HepG2 (cell line): ENCODE measurements around the gene ODAPH. TPM values are rescaled to one million over a fixed set of nuclear protein-coding genes. Genes with fewer than 3 reads are reported as not detected.
A peak's percentile ranks its signal among the peaks of the same experiment; 100 is the strongest.

Source experiments
- FOSL2 ChIP-seq: sonication (generic); formaldehyde crosslinking; IDR thresholded peaks from 2 replicates; pipeline ENCODE4 v1.4.0; 2020; ENCODE audit warnings: missing genetic modification reagents
- KLF16 ChIP-seq, 2 experiments: sonication (generic) in 1 of 2; formaldehyde crosslinking in 1 of 2; IDR thresholded peaks; 2 replicates each; pipeline versions ENCODE4 v1.6.1 to v1.8.0; 2016 to 2023; ENCODE audit warnings: missing genetic modification reagents in 2 of 2, missing compliant biosample characterization in 1 of 2
- PITX1 ChIP-seq: sonication (generic); formaldehyde crosslinking; IDR thresholded peaks from 2 replicates; pipeline ENCODE4 v1.5.1; 2020; ENCODE audit warnings: mild to moderate bottlenecking, missing genetic modification reagents
- RFXAP ChIP-seq: sonication (generic); formaldehyde crosslinking; IDR thresholded peaks from 2 replicates; pipeline ENCODE4 v1.4.0; 2020; ENCODE audit warnings: missing genetic modification reagents, borderline replicate concordance
- RORA ChIP-seq: sonication (generic); formaldehyde crosslinking; IDR thresholded peaks from 2 replicates; pipeline ENCODE4 v1.5.0; 2020; ENCODE audit warnings: mild to moderate bottlenecking, missing genetic modification reagents, moderate library complexity
- TARDBP ChIP-seq: sonication (generic); formaldehyde crosslinking; IDR thresholded peaks from 2 replicates; pipeline ENCODE4 v1.8.0; 2022; ENCODE audit warnings: mild to moderate bottlenecking, missing genetic modification reagents
- USF2 ChIP-seq, 2 experiments: sonication (generic) in 1 of 2; formaldehyde crosslinking in 1 of 2; IDR thresholded peaks; 2 replicates each; pipeline versions ENCODE4 v1.5.1 to v1.6.1; 2011 to 2020; ENCODE audit warnings: borderline replicate concordance in 1 of 2, low read depth in 1 of 2, low read length in 1 of 2, mild to moderate bottlenecking in 1 of 2, missing genetic modification reagents in 1 of 2, moderate library complexity in 1 of 2
- ZBTB3 ChIP-seq: sonication (generic); formaldehyde crosslinking; IDR thresholded peaks from 2 replicates; pipeline ENCODE4 v1.4.0; 2020; ENCODE audit warnings: low read depth, mild to moderate bottlenecking, moderate library complexity, missing genetic modification reagents, borderline replicate concordance
- ZBTB8A ChIP-seq: sonication (generic); formaldehyde crosslinking; IDR thresholded peaks from 2 replicates; pipeline ENCODE4 v1.4.0; 2020; ENCODE audit warnings: mild to moderate bottlenecking, low read depth, missing genetic modification reagents, borderline replicate concordance
- ZNF33B ChIP-seq: sonication (generic); formaldehyde crosslinking; IDR thresholded peaks from 2 replicates; pipeline ENCODE4 v1.5.1; 2020; ENCODE audit warnings: mild to moderate bottlenecking, missing genetic modification reagents
- ZSCAN20 ChIP-seq: sonication (generic); formaldehyde crosslinking; IDR thresholded peaks from 2 replicates; pipeline ENCODE4 v1.4.0; 2020; ENCODE audit warnings: missing genetic modification reagents, mild to moderate bottlenecking, borderline replicate concordance
- ZSCAN22 ChIP-seq: sonication (generic); formaldehyde crosslinking; IDR thresholded peaks from 2 replicates; pipeline ENCODE4 v1.4.0; 2020; ENCODE audit warnings: mild to moderate bottlenecking, missing genetic modification reagents
- polyA plus RNA-seq, 8 experiments: library from polyadenylated mRNA; depleted of rRNA in 3 of 8; stranded (reverse) in 7 of 8; unstranded in 1 of 8; fragments of >200 nt; fragmentation: Illumina TruSeq in 4 of 8; extraction: Trizol in 4 of 8; gene quantifications; 2 replicates each; pipeline versions ENCODE4 v1.2.1 to v1.2.3, GENCODE V29; 2011 to 2016; ENCODE audit warnings: low read depth in 4 of 8, missing spikeins in 1 of 8, mixed read lengths in 1 of 8; ENCODE audit not compliant: insufficient read depth in 1 of 8
- total RNA-seq, 5 experiments: library from RNA; depleted of rRNA; stranded (reverse); fragments of >200 nt; fragmentation: Illumina TruSeq; extraction: Trizol; gene quantifications; 2 replicates each; pipeline ENCODE4 v1.2.3, GENCODE V29; 2016; ENCODE audit warnings: low read depth in 1 of 5
- TF ChIP-seq, protein P1 (sequence below): sonication (generic); formaldehyde crosslinking; IDR thresholded peaks from 2 replicates; pipeline ENCODE4 v1.5.0; 2020; ENCODE audit warnings: mild to moderate bottlenecking, missing genetic modification reagents, borderline replicate concordance
- TF ChIP-seq, protein P2 (sequence below): sonication (generic); formaldehyde crosslinking; IDR thresholded peaks from 2 replicates; pipeline ENCODE4 v1.8.1; 2023; ENCODE audit warnings: mild to moderate bottlenecking, inconsistent platforms, moderate library complexity, missing genetic modification reagents, borderline replicate concordance
- TF ChIP-seq, protein P3 (sequence below): sonication (generic); formaldehyde crosslinking; IDR thresholded peaks from 2 replicates; pipeline ENCODE4 v1.4.0; 2020; ENCODE audit warnings: mild to moderate bottlenecking, low read depth, missing genetic modification reagents

Gene ODAPH
- total and polyA plus RNA-seq, 2 of the 13 experiments (the other 11 are each of a cell fraction or from before 2014, with no cell fraction given) = 0.50 TPM; not detected in 1

DNA sequence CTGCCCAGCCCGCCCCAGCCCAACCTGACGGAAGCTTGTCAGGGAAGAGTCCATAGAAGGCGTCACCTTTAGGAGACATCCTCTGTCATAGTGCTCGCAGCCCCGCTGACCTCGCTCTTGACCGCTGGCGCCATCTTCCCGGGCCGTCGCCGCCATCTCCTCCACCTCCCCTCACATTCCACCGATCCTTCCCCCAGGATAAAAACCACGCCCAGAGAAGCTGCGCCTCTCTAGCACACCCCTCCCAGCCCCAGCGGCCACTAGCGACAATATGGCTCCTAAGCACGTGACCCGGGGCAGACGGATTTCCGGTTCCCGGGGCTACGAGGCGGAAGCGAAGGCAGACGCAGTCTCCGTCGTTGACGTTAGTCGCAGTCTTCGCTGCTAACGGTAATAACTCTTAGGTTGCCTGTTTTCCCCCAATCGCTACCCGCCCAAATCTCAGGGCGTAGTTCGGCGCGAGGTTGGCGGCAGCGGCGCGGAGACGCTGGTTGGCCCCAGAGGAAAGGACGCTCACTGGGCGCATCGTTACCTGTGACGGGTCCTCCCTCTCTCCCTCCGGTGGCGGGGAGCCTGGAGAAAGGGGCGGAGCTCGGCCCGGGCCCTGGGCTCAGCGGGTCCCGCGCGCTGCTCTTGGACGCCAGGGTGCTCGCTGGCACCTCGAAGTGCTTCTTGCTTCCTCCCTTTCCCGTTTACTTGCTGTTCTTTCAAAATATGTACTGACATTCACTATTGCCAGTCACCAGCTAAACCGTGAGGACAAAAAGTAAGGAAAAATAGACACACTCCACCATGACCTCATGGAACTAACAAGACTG is 41.5 kb upstream of the ODAPH start, which contains the start of the genes RCHY1 and THAP6 (continued):
- no peak for TF ChIP-seq ZSCAN20 (CRISPR knock-in tag)
- TF ChIP-seq ZNF33B (CRISPR knock-in tag) = no peak
- TF ChIP-seq PITX1 = peak; percentile 68
- peak in 1 of 2 experiments; percentile 86; a peak in 2 of 4 replicates for TF ChIP-seq KLF16 (CRISPR knock-in tag; IDR thresholded peaks at IDR 0.05)
- TF ChIP-seq RFXAP (CRISPR knock-in tag) = no peak; the same call in 1 of the 2 replicates
- TF ChIP-seq, protein P1, sequence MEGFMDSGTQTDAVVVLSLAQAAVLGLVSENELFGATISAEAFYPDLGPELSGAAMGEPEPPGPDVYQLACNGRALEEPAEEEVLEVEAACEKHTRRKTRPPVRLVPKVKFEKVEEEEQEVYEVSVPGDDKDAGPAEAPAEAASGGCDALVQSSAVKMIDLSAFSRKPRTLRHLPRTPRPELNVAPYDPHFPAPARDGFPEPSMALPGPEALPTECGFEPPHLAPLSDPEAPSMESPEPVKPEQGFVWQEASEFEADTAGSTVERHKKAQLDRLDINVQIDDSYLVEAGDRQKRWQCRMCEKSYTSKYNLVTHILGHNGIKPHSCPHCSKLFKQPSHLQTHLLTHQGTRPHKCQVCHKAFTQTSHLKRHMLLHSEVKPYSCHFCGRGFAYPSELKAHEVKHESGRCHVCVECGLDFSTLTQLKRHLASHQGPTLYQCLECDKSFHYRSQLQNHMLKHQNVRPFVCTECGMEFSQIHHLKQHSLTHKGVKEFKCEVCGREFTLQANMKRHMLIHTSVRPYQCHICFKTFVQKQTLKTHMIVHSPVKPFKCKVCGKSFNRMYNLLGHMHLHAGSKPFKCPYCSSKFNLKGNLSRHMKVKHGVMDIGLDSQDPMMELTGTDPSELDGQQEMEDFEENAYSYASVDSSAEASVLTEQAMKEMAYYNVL (CRISPR knock-in tag) = peak; percentile 89; the same call in 1 of the 2 replicates
- TF ChIP-seq RORA (CRISPR knock-in tag) = no peak
- TF ChIP-seq, protein P2, sequence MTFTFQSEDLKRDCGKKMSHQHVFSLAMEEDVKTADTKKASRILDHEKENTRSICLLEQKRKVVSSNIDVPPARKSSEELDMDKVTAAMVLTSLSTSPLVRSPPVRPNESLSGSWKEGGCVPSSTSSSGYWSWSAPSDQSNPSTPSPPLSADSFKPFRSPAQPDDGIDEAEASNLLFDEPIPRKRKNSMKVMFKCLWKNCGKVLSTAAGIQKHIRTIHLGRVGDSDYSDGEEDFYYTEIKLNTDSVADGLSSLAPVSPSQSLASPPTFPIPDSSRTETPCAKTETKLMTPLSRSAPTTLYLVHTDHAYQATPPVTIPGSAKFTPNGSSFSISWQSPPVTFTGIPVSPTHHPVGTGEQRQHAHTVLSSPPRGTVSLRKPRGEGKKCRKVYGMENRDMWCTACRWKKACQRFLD = peak; percentile 42; the same call in 1 of the 2 replicates
- no peak for TF ChIP-seq ZSCAN22 (CRISPR knock-in tag)
- TF ChIP-seq, protein P3, sequence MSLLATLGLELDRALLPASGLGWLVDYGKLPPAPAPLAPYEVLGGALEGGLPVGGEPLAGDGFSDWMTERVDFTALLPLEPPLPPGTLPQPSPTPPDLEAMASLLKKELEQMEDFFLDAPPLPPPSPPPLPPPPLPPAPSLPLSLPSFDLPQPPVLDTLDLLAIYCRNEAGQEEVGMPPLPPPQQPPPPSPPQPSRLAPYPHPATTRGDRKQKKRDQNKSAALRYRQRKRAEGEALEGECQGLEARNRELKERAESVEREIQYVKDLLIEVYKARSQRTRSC = 0 out of 2 replicates have a peak, but pooled peaks have one; percentile 7
- TF ChIP-seq TARDBP (CRISPR knock-in tag) = peak; percentile 89
- no peak for TF ChIP-seq ZBTB8A (CRISPR knock-in tag)
- TF ChIP-seq USF2 (IDR thresholded peaks at IDR 0.05; ENCODE audit: low read depth, low read length) = peak; percentile 88
- TF ChIP-seq USF2 (CRISPR knock-in tag; IDR thresholded peaks at IDR 0.05; ENCODE audit: borderline replicate concordance) = peak; percentile 97
- TF ChIP-seq ZBTB3 (CRISPR knock-in tag) = no peak
- peak; percentile 13; the same call in 1 of the 2 replicates for TF ChIP-seq FOSL2 (CRISPR knock-in tag)
